Measurements from ENCODE around the gene LRRC1.

Gene LRRC1

DNA sequence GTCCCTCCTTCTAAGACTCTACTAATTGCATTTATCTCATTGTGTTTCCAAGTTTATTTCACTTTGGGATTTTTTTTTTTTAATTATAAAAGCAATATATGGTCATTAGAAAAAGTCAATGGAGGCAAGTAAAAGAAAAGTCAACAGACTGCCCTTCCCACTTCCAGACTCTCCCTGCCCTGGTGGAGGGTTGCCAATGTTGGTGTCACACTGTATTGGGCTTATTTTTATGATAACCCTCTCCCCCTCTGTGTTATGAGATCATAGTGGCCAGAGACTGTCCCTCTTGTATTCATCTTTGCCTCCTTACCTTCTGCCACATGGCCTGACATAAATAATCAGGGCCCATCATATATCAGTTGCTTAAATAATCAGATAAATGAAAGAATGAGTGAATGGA lies 63.4 kb downstream of the LRRC1 start (continued):
- TF ChIP-seq, protein P1, sequence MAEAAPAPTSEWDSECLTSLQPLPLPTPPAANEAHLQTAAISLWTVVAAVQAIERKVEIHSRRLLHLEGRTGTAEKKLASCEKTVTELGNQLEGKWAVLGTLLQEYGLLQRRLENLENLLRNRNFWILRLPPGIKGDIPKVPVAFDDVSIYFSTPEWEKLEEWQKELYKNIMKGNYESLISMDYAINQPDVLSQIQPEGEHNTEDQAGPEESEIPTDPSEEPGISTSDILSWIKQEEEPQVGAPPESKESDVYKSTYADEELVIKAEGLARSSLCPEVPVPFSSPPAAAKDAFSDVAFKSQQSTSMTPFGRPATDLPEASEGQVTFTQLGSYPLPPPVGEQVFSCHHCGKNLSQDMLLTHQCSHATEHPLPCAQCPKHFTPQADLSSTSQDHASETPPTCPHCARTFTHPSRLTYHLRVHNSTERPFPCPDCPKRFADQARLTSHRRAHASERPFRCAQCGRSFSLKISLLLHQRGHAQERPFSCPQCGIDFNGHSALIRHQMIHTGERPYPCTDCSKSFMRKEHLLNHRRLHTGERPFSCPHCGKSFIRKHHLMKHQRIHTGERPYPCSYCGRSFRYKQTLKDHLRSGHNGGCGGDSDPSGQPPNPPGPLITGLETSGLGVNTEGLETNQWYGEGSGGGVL (tag by site-specific recombination; IDR thresholded peaks at IDR 0.05): no peak
- TF ChIP-seq ZNF324 (tag by site-specific recombination; IDR thresholded peaks at IDR 0.05): no peak

DNA sequence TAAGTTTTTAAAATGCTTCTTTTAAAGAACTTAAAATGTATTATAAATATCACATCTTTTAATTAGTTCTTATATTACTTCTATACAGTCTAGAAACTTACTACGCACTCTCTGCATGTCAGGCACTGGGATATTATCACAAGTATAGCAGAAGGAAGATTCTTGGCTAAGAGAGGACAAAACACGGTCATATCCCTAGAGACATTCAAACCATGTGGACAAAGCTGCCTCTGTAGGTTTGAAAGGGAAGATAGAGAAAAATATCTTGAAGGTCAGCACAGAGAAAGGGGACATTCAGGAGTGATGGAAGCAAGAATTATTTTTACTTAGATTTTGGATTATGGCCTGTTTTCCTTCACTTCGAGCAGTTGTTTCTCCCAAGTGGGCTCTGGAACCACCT lies 64.1 kb downstream of the LRRC1 start:
- Histone ChIP-seq H3K9me3 (ENCODE audit: control insufficient read depth, insufficient read depth, low read depth, low read length) (no peaks in the 10 kb centered on the region), H3K36me3 (ENCODE audit: control insufficient read depth in 2 of 2, insufficient read depth in 1 of 2, low read length in 2 of 2) (no peaks in the 10 kb centered on the region), H3K27ac (ENCODE audit: extremely low read depth, low read depth, low read length) (no peak overlapping the region), H3K4me3 (ENCODE audit: low read depth, low read length) (no peak overlapping the region), H3K4me1 (ENCODE audit: control insufficient read depth, insufficient read depth, low read length) (peaks cover 7% of the 10 kb centered on the region)
- TF ChIP-seq, protein P2, sequence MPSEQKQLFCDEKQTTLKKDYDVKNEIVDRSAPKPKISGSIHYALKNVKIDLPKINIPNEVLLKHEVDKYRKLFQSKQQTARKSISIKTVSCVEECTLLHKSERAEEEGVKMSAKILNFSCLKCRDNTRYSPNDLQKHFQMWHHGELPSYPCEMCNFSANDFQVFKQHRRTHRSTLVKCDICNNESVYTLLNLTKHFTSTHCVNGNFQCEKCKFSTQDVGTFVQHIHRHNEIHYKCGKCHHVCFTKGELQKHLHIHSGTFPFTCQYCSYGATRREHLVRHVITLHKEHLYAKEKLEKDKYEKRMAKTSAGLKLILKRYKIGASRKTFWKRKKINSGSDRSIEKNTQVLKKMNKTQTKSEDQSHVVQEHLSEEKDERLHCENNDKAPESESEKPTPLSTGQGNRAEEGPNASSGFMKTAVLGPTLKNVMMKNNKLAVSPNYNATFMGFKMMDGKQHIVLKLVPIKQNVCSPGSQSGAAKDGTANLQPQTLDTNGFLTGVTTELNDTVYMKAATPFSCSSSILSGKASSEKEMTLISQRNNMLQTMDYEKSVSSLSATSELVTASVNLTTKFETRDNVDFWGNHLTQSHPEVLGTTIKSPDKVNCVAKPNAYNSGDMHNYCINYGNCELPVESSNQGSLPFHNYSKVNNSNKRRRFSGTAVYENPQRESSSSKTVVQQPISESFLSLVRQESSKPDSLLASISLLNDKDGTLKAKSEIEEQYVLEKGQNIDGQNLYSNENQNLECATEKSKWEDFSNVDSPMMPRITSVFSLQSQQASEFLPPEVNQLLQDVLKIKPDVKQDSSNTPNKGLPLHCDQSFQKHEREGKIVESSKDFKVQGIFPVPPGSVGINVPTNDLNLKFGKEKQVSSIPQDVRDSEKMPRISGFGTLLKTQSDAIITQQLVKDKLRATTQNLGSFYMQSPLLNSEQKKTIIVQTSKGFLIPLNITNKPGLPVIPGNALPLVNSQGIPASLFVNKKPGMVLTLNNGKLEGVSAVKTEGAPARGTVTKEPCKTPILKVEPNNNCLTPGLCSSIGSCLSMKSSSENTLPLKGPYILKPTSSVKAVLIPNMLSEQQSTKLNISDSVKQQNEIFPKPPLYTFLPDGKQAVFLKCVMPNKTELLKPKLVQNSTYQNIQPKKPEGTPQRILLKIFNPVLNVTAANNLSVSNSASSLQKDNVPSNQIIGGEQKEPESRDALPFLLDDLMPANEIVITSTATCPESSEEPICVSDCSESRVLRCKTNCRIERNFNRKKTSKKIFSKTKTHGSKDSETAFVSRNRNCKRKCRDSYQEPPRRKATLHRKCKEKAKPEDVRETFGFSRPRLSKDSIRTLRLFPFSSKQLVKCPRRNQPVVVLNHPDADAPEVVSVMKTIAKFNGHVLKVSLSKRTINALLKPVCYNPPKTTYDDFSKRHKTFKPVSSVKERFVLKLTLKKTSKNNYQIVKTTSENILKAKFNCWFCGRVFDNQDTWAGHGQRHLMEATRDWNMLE (tag by site-specific recombination; conservative IDR thresholded peaks at IDR 0.05; ENCODE audit: low read depth): no peak
- no peak for TF ChIP-seq ZNF777 (tag by site-specific recombination; IDR thresholded peaks at IDR 0.05; ENCODE audit: borderline replicate concordance)
- TF ChIP-seq ZNF37A (tag by site-specific recombination; IDR thresholded peaks at IDR 0.05): no peak
- no peak for TF ChIP-seq ZNF658 (tag by site-specific recombination; IDR thresholded peaks at IDR 0.05)
- no peak for TF ChIP-seq ZNF214 (tag by site-specific recombination; IDR thresholded peaks at IDR 0.05; ENCODE audit: borderline replicate concordance)
- TF ChIP-seq ZNF660 (tag by site-specific recombination; IDR thresholded peaks at IDR 0.05): no peak
- no peak for TF ChIP-seq ZNF624 (tag by site-specific recombination; IDR thresholded peaks at IDR 0.05)
- TF ChIP-seq ZNF776 (tag by site-specific recombination; IDR thresholded peaks at IDR 0.05; ENCODE audit: borderline replicate concordance): no peak
- TF ChIP-seq ZBTB8A (tag by site-specific recombination; IDR thresholded peaks at IDR 0.05): no peak
- no peak for TF ChIP-seq ZNF664 (tag by site-specific recombination; IDR thresholded peaks at IDR 0.05)
- TF ChIP-seq, protein P3, sequence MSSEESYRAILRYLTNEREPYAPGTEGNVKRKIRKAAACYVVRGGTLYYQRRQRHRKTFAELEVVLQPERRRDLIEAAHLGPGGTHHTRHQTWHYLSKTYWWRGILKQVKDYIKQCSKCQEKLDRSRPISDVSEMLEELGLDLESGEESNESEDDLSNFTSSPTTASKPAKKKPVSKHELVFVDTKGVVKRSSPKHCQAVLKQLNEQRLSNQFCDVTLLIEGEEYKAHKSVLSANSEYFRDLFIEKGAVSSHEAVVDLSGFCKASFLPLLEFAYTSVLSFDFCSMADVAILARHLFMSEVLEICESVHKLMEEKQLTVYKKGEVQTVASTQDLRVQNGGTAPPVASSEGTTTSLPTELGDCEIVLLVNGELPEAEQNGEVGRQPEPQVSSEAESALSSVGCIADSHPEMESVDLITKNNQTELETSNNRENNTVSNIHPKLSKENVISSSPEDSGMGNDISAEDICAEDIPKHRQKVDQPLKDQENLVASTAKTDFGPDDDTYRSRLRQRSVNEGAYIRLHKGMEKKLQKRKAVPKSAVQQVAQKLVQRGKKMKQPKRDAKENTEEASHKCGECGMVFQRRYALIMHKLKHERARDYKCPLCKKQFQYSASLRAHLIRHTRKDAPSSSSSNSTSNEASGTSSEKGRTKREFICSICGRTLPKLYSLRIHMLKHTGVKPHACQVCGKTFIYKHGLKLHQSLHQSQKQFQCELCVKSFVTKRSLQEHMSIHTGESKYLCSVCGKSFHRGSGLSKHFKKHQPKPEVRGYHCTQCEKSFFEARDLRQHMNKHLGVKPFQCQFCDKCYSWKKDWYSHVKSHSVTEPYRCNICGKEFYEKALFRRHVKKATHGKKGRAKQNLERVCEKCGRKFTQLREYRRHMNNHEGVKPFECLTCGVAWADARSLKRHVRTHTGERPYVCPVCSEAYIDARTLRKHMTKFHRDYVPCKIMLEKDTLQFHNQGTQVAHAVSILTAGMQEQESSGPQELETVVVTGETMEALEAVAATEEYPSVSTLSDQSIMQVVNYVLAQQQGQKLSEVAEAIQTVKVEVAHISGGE (tag by site-specific recombination; conservative IDR thresholded peaks at IDR 0.05; ENCODE audit: low read depth): no peak
- no peak for TF ChIP-seq ZNF10 (tag by site-specific recombination; IDR thresholded peaks at IDR 0.05)
- no peak for TF ChIP-seq ZNF521 (tag by site-specific recombination; IDR thresholded peaks at IDR 0.05)
- TF ChIP-seq, protein P4, sequence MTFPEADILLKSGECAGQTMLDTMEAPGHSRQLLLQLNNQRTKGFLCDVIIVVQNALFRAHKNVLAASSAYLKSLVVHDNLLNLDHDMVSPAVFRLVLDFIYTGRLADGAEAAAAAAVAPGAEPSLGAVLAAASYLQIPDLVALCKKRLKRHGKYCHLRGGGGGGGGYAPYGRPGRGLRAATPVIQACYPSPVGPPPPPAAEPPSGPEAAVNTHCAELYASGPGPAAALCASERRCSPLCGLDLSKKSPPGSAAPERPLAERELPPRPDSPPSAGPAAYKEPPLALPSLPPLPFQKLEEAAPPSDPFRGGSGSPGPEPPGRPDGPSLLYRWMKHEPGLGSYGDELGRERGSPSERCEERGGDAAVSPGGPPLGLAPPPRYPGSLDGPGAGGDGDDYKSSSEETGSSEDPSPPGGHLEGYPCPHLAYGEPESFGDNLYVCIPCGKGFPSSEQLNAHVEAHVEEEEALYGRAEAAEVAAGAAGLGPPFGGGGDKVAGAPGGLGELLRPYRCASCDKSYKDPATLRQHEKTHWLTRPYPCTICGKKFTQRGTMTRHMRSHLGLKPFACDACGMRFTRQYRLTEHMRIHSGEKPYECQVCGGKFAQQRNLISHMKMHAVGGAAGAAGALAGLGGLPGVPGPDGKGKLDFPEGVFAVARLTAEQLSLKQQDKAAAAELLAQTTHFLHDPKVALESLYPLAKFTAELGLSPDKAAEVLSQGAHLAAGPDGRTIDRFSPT (tag by site-specific recombination; IDR thresholded peaks at IDR 0.05): no peak
- CTCF ChIA-PET: no interaction called here
- POLR2A ChIA-PET: no interaction called here

Measured in HEK293 (cell line).